Measurements from ENCODE around the gene HDAC10. TPM values are rescaled to one million over a fixed set of nuclear protein-coding genes. Genes with fewer than 3 reads are reported as not detected.
"Not testable (repeated sequence)": the region's sequence is repeated elsewhere in the genome, so short reads cannot be mapped to it uniquely, and the experiment has no call there.

Gene HDAC10
- total RNA-seq, 1 donor from 2014 or later = 52.4 TPM

DNA sequence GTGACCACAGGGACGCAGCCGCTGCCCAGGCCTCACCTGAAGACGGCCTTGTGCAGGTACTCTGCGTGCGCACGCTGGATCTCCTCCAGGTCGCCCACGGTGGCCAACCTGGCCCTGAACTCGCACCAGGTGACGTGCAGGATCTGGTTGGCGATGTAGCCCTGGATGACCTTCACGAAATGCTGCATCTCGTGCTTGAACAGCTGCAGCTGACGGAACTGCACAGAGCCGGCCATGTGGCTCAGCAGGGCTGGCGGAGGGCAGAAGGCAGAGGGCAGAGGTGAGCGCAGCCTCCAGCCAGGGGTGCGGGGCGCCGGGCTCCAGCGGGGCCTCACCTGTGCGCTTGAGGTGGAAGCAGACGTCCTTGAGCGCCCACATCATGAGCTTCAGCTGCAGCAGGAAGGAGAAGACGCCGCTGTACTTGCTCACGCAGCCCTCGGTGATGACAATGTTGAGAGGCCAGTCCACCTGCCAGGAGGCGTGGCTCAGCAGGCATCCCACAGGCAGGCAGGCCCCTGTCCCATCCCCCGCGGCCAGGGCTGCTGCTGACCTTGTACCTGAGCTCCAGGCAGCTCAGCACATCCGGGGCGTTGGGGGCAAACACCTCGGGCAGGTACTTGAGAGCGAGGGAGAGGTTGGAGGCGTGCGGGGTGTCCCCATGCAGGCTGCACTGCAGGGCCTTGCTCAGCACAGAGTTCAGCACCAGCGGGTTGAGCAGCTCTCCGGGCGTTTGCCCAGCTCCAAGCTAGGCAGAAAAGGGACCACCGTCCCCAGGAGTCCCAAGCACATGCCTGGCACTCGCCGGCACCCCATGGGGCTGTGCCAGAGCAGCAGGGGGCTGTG is 32.7 kb downstream of the HDAC10 start:
- DNase-seq (ENCODE audit: low spot score) = no peak

DNA sequence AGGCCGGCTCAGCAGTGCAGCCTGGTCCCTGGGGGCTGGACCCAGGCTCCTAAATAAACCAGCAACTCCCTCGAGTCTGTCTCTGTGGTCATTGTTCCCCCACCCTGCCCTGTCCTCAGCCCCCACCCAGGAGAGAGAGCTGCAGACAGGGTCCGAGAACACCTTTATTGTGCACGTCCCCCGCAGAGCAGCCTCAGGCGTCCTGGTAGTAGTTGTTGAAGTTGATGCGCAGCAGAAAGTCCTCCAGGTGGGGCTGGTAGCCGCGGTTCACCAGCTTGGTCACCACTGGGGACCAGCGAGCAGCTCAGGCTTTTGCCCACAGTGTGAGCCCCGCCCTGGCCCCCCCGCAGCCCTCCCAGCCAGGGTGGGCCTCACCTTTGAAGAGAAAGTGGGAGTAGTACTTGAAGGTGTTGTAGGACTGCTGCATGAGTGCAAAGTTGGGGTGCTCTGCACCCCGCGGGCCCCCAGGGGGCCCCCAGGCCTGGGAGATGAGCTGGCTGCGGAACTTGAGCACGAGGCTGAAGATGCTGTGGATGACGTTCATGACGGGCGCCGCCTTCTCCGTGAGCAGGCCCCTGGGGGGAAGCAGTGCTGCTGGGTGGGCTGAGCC is 33.4 kb downstream of the HDAC10 start:
- DNase-seq (ENCODE audit: low spot score) = no peak

GRCh38 chr22:50216684-50217520 is 34.2 kb downstream of the HDAC10 start:
- DNase-seq (ENCODE audit: low spot score) = no peak

DNA sequence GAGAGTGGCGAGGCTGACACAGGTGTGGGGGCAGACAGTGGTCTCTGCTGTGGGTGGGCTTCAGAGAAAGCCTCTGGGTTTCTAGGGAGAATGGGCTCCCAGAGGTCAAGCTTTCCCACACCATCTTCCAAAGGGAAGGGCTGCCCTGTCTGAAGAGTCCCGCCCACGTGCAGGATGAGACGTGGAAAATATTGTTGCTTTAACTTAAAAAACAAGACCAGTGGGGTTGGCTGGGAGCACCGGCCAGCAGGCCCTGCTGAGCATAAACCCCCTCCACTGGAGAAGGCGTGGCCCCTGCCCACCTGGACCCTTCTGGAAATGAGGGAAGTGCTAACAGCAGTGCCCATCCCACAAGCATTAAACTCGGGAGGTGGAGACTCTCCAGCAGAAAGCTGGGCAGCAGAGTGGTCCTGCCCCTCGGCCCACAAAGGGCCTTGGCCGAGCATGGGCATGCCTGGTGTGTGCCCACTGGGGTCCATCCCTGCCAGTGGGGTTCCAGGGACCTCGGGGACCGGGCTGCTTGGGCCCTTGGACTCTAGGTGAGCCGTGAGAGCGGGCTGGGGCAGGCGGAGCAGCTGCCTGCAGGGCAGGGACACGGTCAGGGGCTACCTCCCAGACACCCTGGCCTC is 34.9 kb downstream of the HDAC10 start:
- no peak for DNase-seq (ENCODE audit: low spot score)

- no peak for DNase-seq (ENCODE audit: low spot score)
Measured at GRCh38 chr22:50215297-50216054, 35.6 kb downstream of the HDAC10 start.

GRCh38 chr22:50213263-50213662 is 37.8 kb downstream of the HDAC10 start:
- DNase-seq (ENCODE audit: low spot score) = no peak

DNA sequence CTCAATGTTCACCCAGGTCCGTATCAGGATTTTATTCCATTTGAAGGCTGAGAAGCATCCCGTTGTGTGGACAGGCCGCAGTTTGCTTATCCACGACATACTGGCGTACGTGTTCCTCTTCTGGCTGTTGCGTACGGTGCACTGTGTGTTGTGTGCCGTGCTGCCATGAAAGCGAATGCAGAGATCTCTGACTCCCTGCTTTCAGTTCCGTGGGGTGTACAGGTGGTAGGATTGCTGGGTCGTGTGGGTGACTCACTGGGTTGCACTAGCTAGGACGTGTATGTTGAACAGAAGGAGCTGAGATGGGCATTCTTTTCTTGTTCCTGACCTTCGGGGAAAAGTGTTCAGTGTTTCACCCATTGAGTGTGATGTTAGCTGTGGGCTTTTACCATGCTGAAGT is 39.9 kb downstream of the HDAC10 start:
- DNase-seq (ENCODE audit: low spot score) = no peak

DNA sequence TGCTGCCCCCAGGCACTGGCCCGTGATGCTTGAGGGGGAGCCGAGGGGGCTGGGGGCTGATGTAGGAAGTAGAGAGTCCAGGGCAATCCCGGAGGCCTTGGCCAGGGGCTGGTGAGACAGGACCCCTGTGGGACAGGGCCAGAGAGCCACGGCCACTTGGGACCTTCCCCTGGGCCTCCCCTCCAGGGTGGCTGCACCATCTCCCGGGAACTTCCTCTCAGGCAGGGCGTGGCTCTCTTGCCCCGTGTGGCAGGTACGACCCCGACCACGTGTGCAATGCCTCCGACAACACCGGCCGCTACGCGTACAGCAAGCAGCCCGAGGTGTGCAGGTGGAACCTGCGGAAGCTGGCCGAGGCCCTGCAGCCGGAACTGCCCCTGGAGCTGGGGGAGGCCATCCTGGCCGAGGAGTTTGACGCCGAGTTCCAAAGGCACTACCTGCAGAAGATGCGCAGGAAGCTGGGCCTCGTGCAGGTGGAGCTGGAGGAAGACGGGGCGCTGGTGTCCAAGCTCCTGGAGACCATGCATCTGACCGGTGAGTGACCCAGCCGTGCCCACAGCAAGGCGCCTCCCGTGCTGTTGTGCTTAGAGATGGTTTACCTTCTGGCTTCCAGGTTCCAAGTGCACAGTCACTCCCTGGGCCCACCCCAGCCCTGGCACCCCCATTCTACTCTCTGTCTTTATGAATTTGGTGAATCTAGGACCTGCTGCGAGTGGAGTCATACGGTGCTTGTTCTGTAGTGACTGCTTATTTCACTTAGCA is 40.5 kb downstream of the HDAC10 start:
- no peak for DNase-seq (ENCODE audit: low spot score)

GRCh38 chr22:50209893-50210292 is 41.2 kb downstream of the HDAC10 start:
- peak; percentile 55 for DNase-seq (ENCODE audit: low spot score)

GRCh38 chr22:50208939-50209892 is 41.8 kb downstream of the HDAC10 start:
- DNase-seq (ENCODE audit: low spot score) = peak; percentile 44

DNA sequence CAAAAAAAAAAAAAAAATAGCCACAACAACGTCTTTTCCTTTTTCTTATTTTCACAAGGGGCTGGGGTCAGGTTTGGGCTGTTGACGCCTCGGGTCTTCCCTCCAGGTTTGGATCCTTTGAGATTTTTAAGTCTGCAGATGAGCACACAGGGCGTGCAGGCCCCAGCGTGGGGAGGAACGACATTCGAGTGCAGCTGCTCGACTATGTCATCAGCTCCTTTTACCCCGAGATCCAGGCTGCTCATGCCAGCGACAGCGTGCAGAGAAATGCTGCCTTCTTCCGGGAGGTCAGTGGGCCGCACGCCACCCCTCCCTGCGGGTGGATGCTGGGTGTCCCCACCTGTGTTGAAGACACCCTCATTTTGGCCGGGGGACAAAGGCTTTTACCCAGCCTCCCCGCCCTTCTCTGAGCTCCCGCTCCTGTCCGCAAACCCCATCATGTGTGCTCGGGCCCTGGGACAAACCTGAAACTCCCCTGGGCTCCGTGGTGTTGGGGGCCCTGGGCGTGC is 42.6 kb downstream of the HDAC10 start:
- DNase-seq (ENCODE audit: low spot score) = no peak

DNA sequence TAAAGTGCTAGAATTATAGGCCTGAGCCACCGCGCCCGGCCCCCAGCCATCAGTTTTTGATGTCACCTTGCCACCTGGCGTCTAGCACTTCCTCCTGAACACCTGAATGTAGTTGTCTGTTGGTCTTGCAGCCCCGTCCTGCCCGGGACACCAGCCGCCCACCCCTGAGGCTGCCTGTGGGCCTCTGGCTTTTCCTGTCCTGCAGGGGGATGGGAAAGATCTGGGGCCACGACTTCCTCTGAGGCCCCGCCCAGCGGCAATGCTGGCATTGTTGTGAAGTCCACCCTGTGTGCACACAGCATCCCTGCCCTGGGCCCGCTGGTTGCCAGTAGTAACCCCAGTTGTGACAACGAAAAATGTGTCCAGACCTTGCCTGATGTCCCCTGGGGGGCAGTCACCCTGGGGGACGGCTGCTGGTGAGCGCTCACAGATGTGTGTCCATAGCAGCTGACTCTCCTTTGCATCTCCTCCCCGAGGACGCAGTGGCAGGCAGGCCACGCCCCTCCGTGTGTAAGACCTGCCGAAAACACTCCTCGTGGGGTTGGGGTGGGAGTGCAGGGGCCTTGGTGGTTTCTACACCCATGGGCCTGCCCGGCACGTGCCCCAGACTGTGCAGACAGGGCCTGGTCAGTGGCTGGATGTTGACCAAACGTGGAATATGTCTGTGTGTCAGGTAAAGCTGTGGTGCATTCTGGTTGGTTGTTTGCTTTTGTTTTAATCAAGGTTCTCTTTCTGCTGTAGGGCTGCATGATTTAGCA is 43.5 kb downstream of the HDAC10 start:
- no peak for DNase-seq (ENCODE audit: low spot score)

DNA sequence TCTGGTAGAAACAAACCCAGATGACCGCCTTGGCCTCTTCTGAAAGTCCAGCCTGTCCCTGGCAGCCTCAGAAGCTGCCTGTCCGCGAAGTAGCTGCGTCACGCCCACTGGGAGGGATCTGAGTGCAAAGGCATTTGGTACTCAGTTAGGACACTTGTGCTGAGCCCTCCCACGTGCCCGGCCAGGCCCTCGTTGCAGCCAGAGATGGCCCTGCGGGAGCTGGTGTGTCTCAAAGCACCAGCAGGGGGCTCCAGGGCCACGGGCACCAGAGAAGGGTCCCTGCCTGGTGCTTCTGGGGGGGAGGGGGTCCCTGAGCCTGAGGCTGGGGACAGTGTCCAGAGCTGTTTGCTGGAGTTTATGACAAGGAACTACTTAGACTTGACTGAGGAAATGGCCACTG is 44.5 kb downstream of the HDAC10 start:
- DNase-seq (ENCODE audit: low spot score) = no peak

DNA sequence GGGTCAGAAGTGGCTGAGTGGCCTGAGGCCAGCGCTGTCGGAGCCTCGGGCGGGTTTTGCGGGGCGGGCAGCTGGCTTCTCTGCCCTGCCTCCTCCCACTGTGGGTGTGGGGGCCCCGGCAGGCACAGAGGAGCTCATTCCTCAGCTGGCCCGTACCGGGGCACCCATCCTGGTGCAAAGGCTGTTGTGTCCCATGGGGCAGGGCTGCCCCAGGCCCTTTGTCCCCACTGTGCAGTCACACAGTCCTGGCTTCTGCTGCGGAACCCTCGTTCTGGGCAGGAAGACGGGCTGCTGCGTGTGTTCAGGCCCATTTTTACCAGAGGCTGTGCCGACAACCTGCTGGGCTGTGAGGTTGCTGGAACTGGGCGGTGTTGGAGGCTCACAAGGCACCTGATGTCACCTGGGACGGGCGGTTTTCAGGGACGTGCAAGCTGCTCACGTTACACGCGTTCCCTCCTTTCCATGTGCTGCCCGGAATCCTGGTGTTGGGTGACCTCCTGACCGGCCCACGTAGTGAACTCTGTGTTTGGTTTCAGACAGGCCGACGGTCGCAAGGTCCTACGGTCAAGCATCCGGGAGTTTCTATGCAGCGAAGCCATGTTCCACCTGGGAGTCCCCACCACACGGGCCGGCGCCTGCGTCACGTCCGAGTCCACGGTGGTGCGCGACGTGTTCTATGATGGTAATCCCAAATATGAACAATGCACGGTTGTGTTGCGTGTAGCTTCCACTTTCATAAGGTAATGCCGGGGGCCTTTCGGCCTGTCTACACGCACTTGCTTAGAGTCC is 45.1 kb downstream of the HDAC10 start:
- no peak for DNase-seq (ENCODE audit: low spot score)

- DNase-seq (ENCODE audit: low spot score) = not testable (repeated sequence)
Measured at GRCh38 chr22:50204998-50205397, 46.1 kb downstream of the HDAC10 start.

DNA sequence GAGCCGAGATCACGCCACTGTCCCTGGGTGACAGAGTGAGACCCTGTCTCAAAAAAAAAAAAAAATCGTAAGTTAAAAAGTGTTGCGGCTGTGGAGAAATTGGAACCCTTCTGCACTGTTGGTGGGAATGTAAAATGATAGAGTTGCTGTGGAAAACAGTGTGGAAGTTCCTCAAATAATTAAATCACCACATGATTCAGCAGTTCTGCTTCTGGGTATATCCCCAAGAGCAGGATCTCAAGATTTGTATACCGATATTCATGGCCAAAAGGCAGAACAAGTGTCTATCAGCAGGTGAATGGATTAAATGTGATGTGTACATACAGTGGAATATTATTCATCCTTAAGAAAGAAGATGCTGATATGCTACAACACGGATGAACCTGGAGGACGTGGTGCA is 46.5 kb downstream of the HDAC10 start:
- DNase-seq (ENCODE audit: low spot score) = no peak

GRCh38 chr22:50203288-50203687 is 47.8 kb downstream of the HDAC10 start:
- DNase-seq (ENCODE audit: low spot score) = no peak

All from ureter (tissue), 1 donor.